Sigmoid colon (tissue), 7 donors: ENCODE data around the gene SLC13A4. TPM values are rescaled to one million over a fixed set of nuclear protein-coding genes. Genes with fewer than 3 reads are reported as not detected.

ENCODE experiments used
- DNase-seq: peaks from one replicate; pipeline ENCODE4 v3.0.0-alpha.2; 2019
- H3K27ac ChIP-seq, 4 donors: fragments of 200-600 bp; sonication (generic); one replicate each; pipeline ENCODE4 v1.5.1; 2016 to 2019; ENCODE audit warnings: mild to moderate bottlenecking in 1 of 4
- H3K27me3 ChIP-seq, 3 donors: fragments of 200-600 bp; sonication (generic); one replicate each; pipeline ENCODE4 v1.5.1; 2019; ENCODE audit warnings: mild to moderate bottlenecking in 1 of 3
- H3K36me3 ChIP-seq, 4 donors: fragments of 200-600 bp; sonication (generic); one replicate each; pipeline ENCODE4 v1.5.1; 2016 to 2019
- H3K4me1 ChIP-seq, 4 donors: fragments of 200-600 bp; sonication (generic); one replicate each; pipeline ENCODE4 v1.5.1; 2017 to 2019
- H3K4me3 ChIP-seq, 4 donors: fragments of 200-600 bp; sonication (generic); one replicate each; pipeline ENCODE4 v1.5.1; 2017 to 2019; ENCODE audit warnings: mild to moderate bottlenecking in 2 of 4, moderate library complexity in 1 of 4
- H3K9me3 ChIP-seq, 4 donors: fragments of 200-600 bp in 3 of 4; sonication (generic) in 3 of 4; one replicate each; pipeline versions ENCODE4 v1.5.1 to v1.6.1; 2013 to 2019
- EP300 ChIP-seq, 4 donors: sonication (generic); formaldehyde crosslinking; IDR thresholded peaks; one replicate each; pipeline ENCODE4 v1.6.1; 2017; ENCODE audit warnings: antibody characterized with exemption in 4 of 4
- POLR2A ChIP-seq, 2 donors: fragments of 450-650 bp; IDR thresholded peaks; one replicate each; pipeline ENCODE4 v1.6.1; 2016; ENCODE audit warnings: antibody characterized with exemption in 2 of 2, mild to moderate bottlenecking in 2 of 2, moderate library complexity in 2 of 2
- POLR2AphosphoS5 ChIP-seq, 4 donors: sonication (generic); formaldehyde crosslinking; IDR thresholded peaks; one replicate each; pipeline ENCODE4 v1.6.1; 2017; ENCODE audit warnings: antibody characterized with exemption in 4 of 4
- WGBS, 2 donors: extraction: QIAGEN DNeasy Blood & Tissue Kit; methylation state at CpG; one replicate each; pipeline ENCODE4 v1.1.7; 2013; 5-methylcytosine and 5-hydroxymethylcytosine counted together
- intact Hi-C: fragments of 100-400 bp; cut with DNase I; formaldehyde crosslinking; loops from one replicate; pipeline ENCODE4 v1.15.1; 2023
- polyA plus RNA-seq, 3 donors: library from polyadenylated mRNA; stranded (reverse); fragments of 200-250 nt; gene quantifications; one replicate each; pipeline ENCODE4 v1.2.3, GENCODE V29; 2013
- total RNA-seq, 4 donors: library from RNA; depleted of rRNA; stranded (reverse); fragments of >200 nt; gene quantifications; one replicate each; pipeline ENCODE4 v1.1.0, GENCODE V29; 2016
- TF ChIP-seq, protein P1 (sequence below), 4 experiments: fragments of 450-650 bp in 3 of 4; fragments of 200-600 bp in 1 of 4; IDR thresholded peaks; one replicate each; pipeline ENCODE4 v1.5.1; 2016 to 2019; ENCODE audit warnings: antibody characterized with exemption in 4 of 4, mild to moderate bottlenecking in 3 of 4, moderate library complexity in 2 of 4
- donor health status: healthy with polysubstance abuse.
- donor health status: Bipolar disorder and iron deficiency.
- donor health status: healthy.

Gene SLC13A4
- total and polyA plus RNA-seq, 7 donors: 0.12 to 0.60 (median 0.28) TPM; not detected in 4

GRCh38 chr7:135731131-135731530 is 3.1 kb upstream of the SLC13A4 start:
- no peak for DNase-seq
- Histone ChIP-seq H3K9me3 (no peaks in the 10 kb centered on the region), H3K4me3 (no peak overlapping the region), H3K36me3 (no peaks in the 10 kb centered on the region), H3K27ac (no peak overlapping the region), H3K27me3 (no peaks in the 10 kb centered on the region), H3K4me1 (peaks cover 0 to 18% (median 13%) of the 10 kb centered on the region in 4 donors)
- intact Hi-C loops: no loop called here
- 90 to 91% methylated on average over 4 of the region's 4 CpGs for WGBS, 2 donors
- TF ChIP-seq POLR2A (IDR thresholded peaks at IDR 0.05) (no peak), POLR2AphosphoS5 (IDR thresholded peaks at IDR 0.05) (no peak), EP300 (IDR thresholded peaks at IDR 0.05) (no peak)
- TF ChIP-seq, protein P1, sequence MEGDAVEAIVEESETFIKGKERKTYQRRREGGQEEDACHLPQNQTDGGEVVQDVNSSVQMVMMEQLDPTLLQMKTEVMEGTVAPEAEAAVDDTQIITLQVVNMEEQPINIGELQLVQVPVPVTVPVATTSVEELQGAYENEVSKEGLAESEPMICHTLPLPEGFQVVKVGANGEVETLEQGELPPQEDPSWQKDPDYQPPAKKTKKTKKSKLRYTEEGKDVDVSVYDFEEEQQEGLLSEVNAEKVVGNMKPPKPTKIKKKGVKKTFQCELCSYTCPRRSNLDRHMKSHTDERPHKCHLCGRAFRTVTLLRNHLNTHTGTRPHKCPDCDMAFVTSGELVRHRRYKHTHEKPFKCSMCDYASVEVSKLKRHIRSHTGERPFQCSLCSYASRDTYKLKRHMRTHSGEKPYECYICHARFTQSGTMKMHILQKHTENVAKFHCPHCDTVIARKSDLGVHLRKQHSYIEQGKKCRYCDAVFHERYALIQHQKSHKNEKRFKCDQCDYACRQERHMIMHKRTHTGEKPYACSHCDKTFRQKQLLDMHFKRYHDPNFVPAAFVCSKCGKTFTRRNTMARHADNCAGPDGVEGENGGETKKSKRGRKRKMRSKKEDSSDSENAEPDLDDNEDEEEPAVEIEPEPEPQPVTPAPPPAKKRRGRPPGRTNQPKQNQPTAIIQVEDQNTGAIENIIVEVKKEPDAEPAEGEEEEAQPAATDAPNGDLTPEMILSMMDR (IDR thresholded peaks at IDR 0.05): no peak

GRCh38 chr7:135729230-135729629 is 1.2 kb upstream of the SLC13A4 start:
- Histone ChIP-seq H3K27ac (no peak overlapping the region), H3K4me3 (no peak overlapping the region), H3K9me3 (no peaks in the 10 kb centered on the region), H3K4me1 (peaks cover 0 to 18% (median 13%) of the 10 kb centered on the region in 4 donors), H3K36me3 (no peaks in the 10 kb centered on the region), H3K27me3 (no peaks in the 10 kb centered on the region)
- intact Hi-C loops: no loop called here
- 83 to 84% methylated on average over 5 of the region's 5 CpGs for WGBS, 2 donors
- TF ChIP-seq EP300 (IDR thresholded peaks at IDR 0.05): no peak
- TF ChIP-seq POLR2A (IDR thresholded peaks at IDR 0.05): no peak
- TF ChIP-seq, protein P1 (IDR thresholded peaks at IDR 0.05): no peak
- no peak for TF ChIP-seq POLR2AphosphoS5 (IDR thresholded peaks at IDR 0.05)
- no peak for DNase-seq

DNA sequence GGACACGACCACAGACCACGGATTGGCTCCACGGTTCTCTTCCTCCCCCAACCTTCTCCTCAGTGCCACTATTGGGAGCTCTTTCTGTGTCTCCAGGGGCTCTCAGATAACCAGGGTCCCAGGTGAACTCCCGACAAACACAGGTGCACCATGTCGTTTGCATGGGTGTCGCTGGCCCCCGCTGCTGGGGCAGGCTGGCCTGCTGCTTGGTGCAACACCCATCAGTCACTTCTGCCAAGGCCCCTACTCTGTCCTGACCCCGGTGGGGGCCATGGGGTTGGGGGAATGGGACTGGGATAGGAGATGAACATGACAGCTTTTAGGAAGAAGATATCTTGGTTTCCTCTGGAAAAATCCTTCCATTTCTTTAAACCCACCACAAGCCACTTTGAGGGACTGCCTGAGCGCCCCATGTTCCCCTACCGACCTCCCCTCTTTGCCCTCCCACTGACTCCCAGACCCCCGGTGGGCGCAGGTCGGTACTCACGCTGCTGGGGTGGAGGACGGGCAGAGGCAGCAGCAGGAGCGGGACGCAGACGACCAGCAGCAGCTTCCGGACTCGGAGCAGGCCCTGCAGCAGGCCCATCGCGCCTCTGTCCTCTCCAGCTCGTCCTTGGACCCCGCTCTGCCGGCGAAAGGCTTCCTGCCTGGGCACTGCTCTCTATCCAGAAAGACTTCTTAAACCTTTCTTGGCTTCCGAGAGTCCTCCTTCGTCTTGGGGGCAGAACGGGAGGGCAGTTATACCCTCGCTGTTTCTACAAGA is 894 bp downstream of the SLC13A4 start:
- Histone ChIP-seq H3K27ac (no peak overlapping the region), H3K4me3 (no peak overlapping the region), H3K9me3 (no peaks in the 10 kb centered on the region), H3K4me1 (peaks cover 0 to 18% (median 13%) of the 10 kb centered on the region in 4 donors), H3K36me3 (no peaks in the 10 kb centered on the region), H3K27me3 (no peaks in the 10 kb centered on the region)
- no peak for DNase-seq
- WGBS, 2 donors: 89 to 91% methylated on average over 30 of the region's 30 CpGs
- intact Hi-C loops: no loop called here
- TF ChIP-seq EP300 (IDR thresholded peaks at IDR 0.05): no peak
- no peak for TF ChIP-seq POLR2AphosphoS5 (IDR thresholded peaks at IDR 0.05)
- TF ChIP-seq, protein P1 (IDR thresholded peaks at IDR 0.05): no peak
- TF ChIP-seq POLR2A (IDR thresholded peaks at IDR 0.05): no peak

- WGBS, 2 donors: 36 to 48% methylated on average over 5 of the region's 5 CpGs
- intact Hi-C loops: no loop called here
- TF ChIP-seq POLR2AphosphoS5 (IDR thresholded peaks at IDR 0.05) (no peak), POLR2A (IDR thresholded peaks at IDR 0.05) (no peak), EP300 (IDR thresholded peaks at IDR 0.05) (no peak)
- TF ChIP-seq, protein P1 (IDR thresholded peaks at IDR 0.05): no peak
- Histone ChIP-seq H3K27ac (no peak overlapping the region), H3K27me3 (no peaks in the 10 kb centered on the region), H3K9me3 (no peaks in the 10 kb centered on the region), H3K4me3 (no peak overlapping the region), H3K4me1 (peaks cover 0 to 12% (median 11%) of the 10 kb centered on the region in 4 donors), H3K36me3 (no peaks in the 10 kb centered on the region)
- DNase-seq: no peak
Observed at GRCh38 chr7:135726276-135726788, 1.7 kb downstream of the SLC13A4 start.
